HepG2 (cell line): ENCODE data around the gene TMEM267. TPM values are rescaled to one million over a fixed set of nuclear protein-coding genes. Genes with fewer than 3 reads are reported as not detected.
A peak's percentile ranks its signal among the peaks of the same experiment; 100 is the strongest.

Source experiments
- ATM ChIP-seq: fragments of 450-650 bp; IDR thresholded peaks from 2 replicates; pipeline ENCODE4 v1.7.1; 2017; ENCODE audit warnings: mild to moderate bottlenecking, borderline replicate concordance
- EP300 ChIP-seq, 3 experiments: sonication (generic) in 1 of 3; formaldehyde crosslinking in 1 of 3; IDR thresholded peaks; 2 replicates each; pipeline versions ENCODE4 v1.5.1 to v1.6.1; 2011 to 2020; ENCODE audit warnings: low read depth in 2 of 3, low read length in 2 of 3, borderline replicate concordance in 1 of 3, improper control_type of control experiment in 1 of 3, mild to moderate bottlenecking in 1 of 3, missing genetic modification reagents in 1 of 3, moderate library complexity in 1 of 3
- ETV5 ChIP-seq: IDR thresholded peaks from 2 replicates; pipeline ENCODE4 v1.6.1; 2018; ENCODE audit warnings: missing biosample characterization, missing genetic modification reagents, inconsistent platforms, borderline replicate concordance
- FOXJ3 ChIP-seq: sonication (generic); formaldehyde crosslinking; IDR thresholded peaks from 2 replicates; pipeline ENCODE4 v1.4.0; 2020; ENCODE audit warnings: missing genetic modification reagents, mild to moderate bottlenecking, borderline replicate concordance
- MTF1 ChIP-seq: sonication (generic); formaldehyde crosslinking; IDR thresholded peaks from 2 replicates; pipeline ENCODE4 v1.5.0; 2020; ENCODE audit warnings: missing genetic modification reagents
- RARA ChIP-seq: IDR thresholded peaks from 2 replicates; pipeline ENCODE4 v1.6.1; 2016; ENCODE audit warnings: missing genetic modification reagents, missing compliant biosample characterization
- SNAI1 ChIP-seq: sonication (generic); formaldehyde crosslinking; IDR thresholded peaks from 2 replicates; pipeline ENCODE4 v1.5.0; 2020; ENCODE audit warnings: mild to moderate bottlenecking, missing genetic modification reagents, borderline replicate concordance
- SRSF1 ChIP-seq: fragments of 200-400 bp; formaldehyde crosslinking; optimal IDR thresholded peaks from 2 replicates; pipeline ENCODE3; 2017; ENCODE audit warnings: mild to moderate bottlenecking, low read depth, low read length, moderate library complexity
- SRSF4 ChIP-seq: fragments of 200-400 bp; formaldehyde crosslinking; IDR thresholded peaks from one replicate; pipeline ENCODE4 v1.6.1; 2018; ENCODE audit warnings: mild to moderate bottlenecking, low read depth, low read length, moderate library complexity; ENCODE audit not compliant: poor library complexity, severe bottlenecking
- SSRP1 ChIP-seq: IDR thresholded peaks from 2 replicates; pipeline ENCODE4 v1.6.1; 2016; ENCODE audit warnings: control low read depth
- YEATS2 ChIP-seq: sonication (generic); formaldehyde crosslinking; IDR thresholded peaks from 2 replicates; pipeline ENCODE4 v1.4.0; 2020; ENCODE audit warnings: missing genetic modification reagents, borderline replicate concordance
- ZNF446 ChIP-seq: sonication (generic); formaldehyde crosslinking; IDR thresholded peaks from 2 replicates; pipeline ENCODE4 v1.5.0; 2020; ENCODE audit warnings: mild to moderate bottlenecking, missing genetic modification reagents
- polyA plus RNA-seq, 8 experiments: library from polyadenylated mRNA; depleted of rRNA in 3 of 8; stranded (reverse) in 7 of 8; unstranded in 1 of 8; fragments of >200 nt; fragmentation: Illumina TruSeq in 4 of 8; extraction: Trizol in 4 of 8; gene quantifications; 2 replicates each; pipeline versions ENCODE4 v1.2.1 to v1.2.3, GENCODE V29; 2011 to 2016; ENCODE audit warnings: low read depth in 4 of 8, missing spikeins in 1 of 8, mixed read lengths in 1 of 8; ENCODE audit not compliant: insufficient read depth in 1 of 8
- total RNA-seq, 5 experiments: library from RNA; depleted of rRNA; stranded (reverse); fragments of >200 nt; fragmentation: Illumina TruSeq; extraction: Trizol; gene quantifications; 2 replicates each; pipeline ENCODE4 v1.2.3, GENCODE V29; 2016; ENCODE audit warnings: low read depth in 1 of 5
- TF ChIP-seq, protein P1 (sequence below): sonication (generic); formaldehyde crosslinking; IDR thresholded peaks from 2 replicates; pipeline ENCODE4 v1.4.0; 2020; ENCODE audit warnings: missing genetic modification reagents, borderline replicate concordance
- TF ChIP-seq, protein P2 (sequence below): sonication (generic); formaldehyde crosslinking; IDR thresholded peaks from 2 replicates; pipeline ENCODE4 v1.4.0; 2020; ENCODE audit warnings: missing genetic modification reagents, mild to moderate bottlenecking, borderline replicate concordance
- TF ChIP-seq, protein P3 (sequence below): sonication (generic); formaldehyde crosslinking; IDR thresholded peaks from 2 replicates; pipeline ENCODE4 v1.8.1; 2023; ENCODE audit warnings: mild to moderate bottlenecking, missing genetic modification reagents
- TF ChIP-seq, protein P4 (sequence below): sonication (generic); formaldehyde crosslinking; IDR thresholded peaks from 2 replicates; pipeline ENCODE4 v1.4.0; 2020; ENCODE audit warnings: missing genetic modification reagents, borderline replicate concordance
- TF ChIP-seq, protein P5 (sequence below): sonication (generic); formaldehyde crosslinking; IDR thresholded peaks from 2 replicates; pipeline ENCODE4 v1.8.0; 2022; ENCODE audit warnings: mild to moderate bottlenecking, missing genetic modification reagents, moderate library complexity
- TF ChIP-seq, protein P6 (sequence below): sonication (generic); formaldehyde crosslinking; IDR thresholded peaks from 2 replicates; pipeline ENCODE4 v1.5.0; 2020; ENCODE audit warnings: missing genetic modification reagents

TMEM267 gene
- total and polyA plus RNA-seq, 2 of the 13 experiments (the other 11 are each of a cell fraction or from before 2014, with no cell fraction given) = 8.9 to 12.6 TPM

DNA sequence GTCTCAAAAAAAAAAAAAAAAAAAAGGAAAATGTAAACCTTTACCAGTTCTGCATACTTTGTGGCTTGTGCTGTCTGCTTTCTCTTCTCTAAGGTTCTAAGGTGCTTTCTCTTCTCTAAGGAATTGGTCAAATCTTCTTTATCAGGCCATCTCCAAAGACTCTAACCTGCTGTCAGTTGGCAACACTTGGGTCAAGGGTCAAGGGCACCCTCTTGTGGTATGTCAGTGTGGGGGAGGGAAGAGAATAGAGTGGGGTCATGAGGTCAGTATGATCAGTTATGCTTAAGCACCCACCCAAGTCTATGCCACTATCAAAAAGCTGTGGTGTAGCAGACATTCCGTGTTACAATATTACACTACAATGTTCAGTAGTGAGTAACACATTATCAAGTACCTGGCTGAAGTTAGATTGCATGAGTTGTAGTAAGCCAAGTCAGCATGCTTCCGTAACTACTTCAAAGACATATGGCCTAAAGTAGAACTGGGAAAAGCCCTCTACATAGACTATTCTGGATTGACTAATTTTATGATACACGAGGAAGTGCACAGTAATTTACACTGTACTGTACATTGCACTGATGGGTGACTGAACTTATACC, 46.5 kb downstream of the TMEM267 start (continued):
- TF ChIP-seq, protein P1, sequence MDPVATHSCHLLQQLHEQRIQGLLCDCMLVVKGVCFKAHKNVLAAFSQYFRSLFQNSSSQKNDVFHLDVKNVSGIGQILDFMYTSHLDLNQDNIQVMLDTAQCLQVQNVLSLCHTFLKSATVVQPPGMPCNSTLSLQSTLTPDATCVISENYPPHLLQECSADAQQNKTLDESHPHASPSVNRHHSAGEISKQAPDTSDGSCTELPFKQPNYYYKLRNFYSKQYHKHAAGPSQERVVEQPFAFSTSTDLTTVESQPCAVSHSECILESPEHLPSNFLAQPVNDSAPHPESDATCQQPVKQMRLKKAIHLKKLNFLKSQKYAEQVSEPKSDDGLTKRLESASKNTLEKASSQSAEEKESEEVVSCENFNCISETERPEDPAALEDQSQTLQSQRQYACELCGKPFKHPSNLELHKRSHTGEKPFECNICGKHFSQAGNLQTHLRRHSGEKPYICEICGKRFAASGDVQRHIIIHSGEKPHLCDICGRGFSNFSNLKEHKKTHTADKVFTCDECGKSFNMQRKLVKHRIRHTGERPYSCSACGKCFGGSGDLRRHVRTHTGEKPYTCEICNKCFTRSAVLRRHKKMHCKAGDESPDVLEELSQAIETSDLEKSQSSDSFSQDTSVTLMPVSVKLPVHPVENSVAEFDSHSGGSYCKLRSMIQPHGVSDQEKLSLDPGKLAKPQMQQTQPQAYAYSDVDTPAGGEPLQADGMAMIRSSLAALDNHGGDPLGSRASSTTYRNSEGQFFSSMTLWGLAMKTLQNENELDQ (CRISPR knock-in tag) = no peak
- TF ChIP-seq, protein P2, sequence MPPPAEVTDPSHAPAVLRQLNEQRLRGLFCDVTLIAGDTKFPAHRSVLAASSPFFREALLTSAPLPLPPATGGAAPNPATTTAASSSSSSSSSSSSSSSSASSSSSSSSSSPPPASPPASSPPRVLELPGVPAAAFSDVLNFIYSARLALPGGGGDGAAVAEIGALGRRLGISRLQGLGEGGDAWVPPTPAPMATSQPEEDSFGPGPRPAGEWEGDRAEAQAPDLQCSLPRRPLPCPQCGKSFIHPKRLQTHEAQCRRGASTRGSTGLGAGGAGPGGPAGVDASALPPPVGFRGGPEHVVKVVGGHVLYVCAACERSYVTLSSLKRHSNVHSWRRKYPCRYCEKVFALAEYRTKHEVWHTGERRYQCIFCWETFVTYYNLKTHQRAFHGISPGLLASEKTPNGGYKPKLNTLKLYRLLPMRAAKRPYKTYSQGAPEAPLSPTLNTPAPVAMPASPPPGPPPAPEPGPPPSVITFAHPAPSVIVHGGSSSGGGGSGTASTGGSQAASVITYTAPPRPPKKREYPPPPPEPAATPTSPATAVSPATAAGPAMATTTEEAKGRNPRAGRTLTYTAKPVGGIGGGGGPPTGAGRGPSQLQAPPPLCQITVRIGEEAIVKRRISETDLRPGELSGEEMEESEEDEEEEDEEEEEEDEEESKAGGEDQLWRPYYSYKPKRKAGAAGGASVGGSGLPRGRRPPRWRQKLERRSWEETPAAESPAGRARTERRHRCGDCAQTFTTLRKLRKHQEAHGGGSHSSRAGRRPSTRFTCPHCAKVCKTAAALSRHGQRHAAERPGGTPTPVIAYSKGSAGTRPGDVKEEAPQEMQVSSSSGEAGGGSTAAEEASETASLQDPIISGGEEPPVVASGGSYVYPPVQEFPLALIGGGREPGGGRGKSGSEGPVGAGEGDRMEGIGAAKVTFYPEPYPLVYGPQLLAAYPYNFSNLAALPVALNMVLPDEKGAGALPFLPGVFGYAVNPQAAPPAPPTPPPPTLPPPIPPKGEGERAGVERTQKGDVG (CRISPR knock-in tag) = no peak
- no peak for TF ChIP-seq SRSF4
- no peak for TF ChIP-seq ZNF446 (CRISPR knock-in tag)
- TF ChIP-seq, protein P3, sequence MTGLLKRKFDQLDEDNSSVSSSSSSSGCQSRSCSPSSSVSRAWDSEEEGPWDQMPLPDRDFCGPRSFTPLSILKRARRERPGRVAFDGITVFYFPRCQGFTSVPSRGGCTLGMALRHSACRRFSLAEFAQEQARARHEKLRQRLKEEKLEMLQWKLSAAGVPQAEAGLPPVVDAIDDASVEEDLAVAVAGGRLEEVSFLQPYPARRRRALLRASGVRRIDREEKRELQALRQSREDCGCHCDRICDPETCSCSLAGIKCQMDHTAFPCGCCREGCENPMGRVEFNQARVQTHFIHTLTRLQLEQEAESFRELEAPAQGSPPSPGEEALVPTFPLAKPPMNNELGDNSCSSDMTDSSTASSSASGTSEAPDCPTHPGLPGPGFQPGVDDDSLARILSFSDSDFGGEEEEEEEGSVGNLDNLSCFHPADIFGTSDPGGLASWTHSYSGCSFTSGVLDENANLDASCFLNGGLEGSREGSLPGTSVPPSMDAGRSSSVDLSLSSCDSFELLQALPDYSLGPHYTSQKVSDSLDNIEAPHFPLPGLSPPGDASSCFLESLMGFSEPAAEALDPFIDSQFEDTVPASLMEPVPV (CRISPR knock-in tag) = no peak
- TF ChIP-seq ETV5 (CRISPR knock-in tag) = no peak
- no peak for TF ChIP-seq FOXJ3 (CRISPR knock-in tag)
- TF ChIP-seq YEATS2 (CRISPR knock-in tag) = no peak
- TF ChIP-seq, protein P4, sequence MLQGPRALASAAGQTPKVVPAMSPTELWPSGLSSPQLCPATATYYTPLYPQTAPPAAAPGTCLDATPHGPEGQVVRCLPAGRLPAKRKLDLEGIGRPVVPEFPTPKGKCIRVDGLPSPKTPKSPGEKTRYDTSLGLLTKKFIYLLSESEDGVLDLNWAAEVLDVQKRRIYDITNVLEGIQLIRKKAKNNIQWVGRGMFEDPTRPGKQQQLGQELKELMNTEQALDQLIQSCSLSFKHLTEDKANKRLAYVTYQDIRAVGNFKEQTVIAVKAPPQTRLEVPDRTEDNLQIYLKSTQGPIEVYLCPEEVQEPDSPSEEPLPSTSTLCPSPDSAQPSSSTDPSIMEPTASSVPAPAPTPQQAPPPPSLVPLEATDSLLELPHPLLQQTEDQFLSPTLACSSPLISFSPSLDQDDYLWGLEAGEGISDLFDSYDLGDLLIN (CRISPR knock-in tag) = no peak
- no peak for TF ChIP-seq MTF1 (CRISPR knock-in tag)
- no peak for TF ChIP-seq SNAI1 (CRISPR knock-in tag)
- TF ChIP-seq SRSF1 = no peak
- TF ChIP-seq, protein P5, sequence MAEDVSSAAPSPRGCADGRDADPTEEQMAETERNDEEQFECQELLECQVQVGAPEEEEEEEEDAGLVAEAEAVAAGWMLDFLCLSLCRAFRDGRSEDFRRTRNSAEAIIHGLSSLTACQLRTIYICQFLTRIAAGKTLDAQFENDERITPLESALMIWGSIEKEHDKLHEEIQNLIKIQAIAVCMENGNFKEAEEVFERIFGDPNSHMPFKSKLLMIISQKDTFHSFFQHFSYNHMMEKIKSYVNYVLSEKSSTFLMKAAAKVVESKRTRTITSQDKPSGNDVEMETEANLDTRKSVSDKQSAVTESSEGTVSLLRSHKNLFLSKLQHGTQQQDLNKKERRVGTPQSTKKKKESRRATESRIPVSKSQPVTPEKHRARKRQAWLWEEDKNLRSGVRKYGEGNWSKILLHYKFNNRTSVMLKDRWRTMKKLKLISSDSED = no peak
- no peak for TF ChIP-seq SSRP1 (CRISPR knock-in tag)
- TF ChIP-seq RARA = peak; percentile 27; the same call in 1 of the 2 replicates
- no peak; a peak in 1 of 4 replicates for TF ChIP-seq EP300 (IDR thresholded peaks at IDR 0.05; ENCODE audit: low read depth in 2 of 2, low read length in 2 of 2)
- TF ChIP-seq EP300 (CRISPR knock-in tag; IDR thresholded peaks at IDR 0.05; ENCODE audit: borderline replicate concordance) = no peak
- TF ChIP-seq, protein P6, sequence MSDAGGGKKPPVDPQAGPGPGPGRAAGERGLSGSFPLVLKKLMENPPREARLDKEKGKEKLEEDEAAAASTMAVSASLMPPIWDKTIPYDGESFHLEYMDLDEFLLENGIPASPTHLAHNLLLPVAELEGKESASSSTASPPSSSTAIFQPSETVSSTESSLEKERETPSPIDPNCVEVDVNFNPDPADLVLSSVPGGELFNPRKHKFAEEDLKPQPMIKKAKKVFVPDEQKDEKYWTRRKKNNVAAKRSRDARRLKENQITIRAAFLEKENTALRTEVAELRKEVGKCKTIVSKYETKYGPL = no peak
- TF ChIP-seq ATM = no peak
